ENCODE measurements around the gene RGS16. TPM values are rescaled to one million over a fixed set of nuclear protein-coding genes. Genes with fewer than 3 reads are reported as not detected.

The RGS16 gene
- total and polyA plus RNA-seq, 4 experiments from 2014 or later: 1.3 to 3.7 (median 2.1) TPM

GRCh38 chr1:182570611-182570970 lies 33.6 kb downstream of the RGS16 start:
- Mint-ChIP-seq H3K4me1 (no peaks in the 10 kb centered on the region), H3K36me3 (peaks cover 30 to 31% of the 10 kb centered on the region in 2 donors)
- POLR2A ChIA-PET (ENCODE audit: partially characterized antibody): no interaction called here

GRCh38 chr1:182569939-182570610 lies 34.1 kb downstream of the RGS16 start:
- ChIA-PET CTCF (ENCODE audit: partially characterized antibody) (no interaction called here), POLR2A (ENCODE audit: partially characterized antibody) (no interaction called here)
- H3K9me3 Mint-ChIP-seq: no peaks in the 10 kb centered on the region
- intact Hi-C loops (cut with micrococcal nuclease): no loop called here
- peaks cover 11% of the 10 kb centered on the region for H3K36me3 ChIP-seq (ENCODE audit: insufficient read depth, low read length)
- H3K27ac Mint-ChIP-seq: no peak overlapping the region
- H3K27me3 ChIP-seq (ENCODE audit: insufficient read depth, low read length): no peaks in the 10 kb centered on the region
- H3K9me3 ChIP-seq (ENCODE audit: control insufficient read depth in 1 of 2, low read length in 2 of 2): no peaks in the 10 kb centered on the region
- peaks cover 25% of the 10 kb centered on the region in 2 donors for H3K36me3 Mint-ChIP-seq
- H3K27me3 Mint-ChIP-seq: no peaks in the 10 kb centered on the region
- no peaks in the 10 kb centered on the region for H3K4me1 Mint-ChIP-seq
- no peak overlapping the region for H3K4me3 ChIP-seq (ENCODE audit: low read length in 2 of 2)
- H3K4me3 Mint-ChIP-seq: no peak overlapping the region
- no peak for DNase-seq
- H3K27ac ChIP-seq (ENCODE audit: low read depth, low read length): no peak overlapping the region
- H3K4me1 ChIP-seq (ENCODE audit: insufficient read depth, low read length): no peaks in the 10 kb centered on the region

More at GRCh38 chr1:182570611-182570970, 33.6 kb downstream of the RGS16 start:
- no peaks in the 10 kb centered on the region for H3K27me3 Mint-ChIP-seq
- peaks cover 16% of the 10 kb centered on the region for H3K36me3 ChIP-seq (ENCODE audit: insufficient read depth, low read length)
- no peaks in the 10 kb centered on the region for H3K9me3 ChIP-seq (ENCODE audit: control insufficient read depth in 1 of 2, low read length in 2 of 2)
- intact Hi-C loops (cut with micrococcal nuclease): no loop called here
- CTCF ChIA-PET (ENCODE audit: partially characterized antibody): no interaction called here
- no peaks in the 10 kb centered on the region for H3K9me3 Mint-ChIP-seq
- H3K4me3 Mint-ChIP-seq: no peak overlapping the region
- H3K27ac Mint-ChIP-seq: no peak overlapping the region
- H3K4me1 ChIP-seq (ENCODE audit: insufficient read depth, low read length): no peaks in the 10 kb centered on the region
- H3K27me3 ChIP-seq (ENCODE audit: insufficient read depth, low read length): no peaks in the 10 kb centered on the region
- no peak overlapping the region for H3K27ac ChIP-seq (ENCODE audit: low read depth, low read length)
- H3K4me3 ChIP-seq (ENCODE audit: low read length in 2 of 2): no peak overlapping the region
- DNase-seq: no peak

- H3K27ac ChIP-seq (ENCODE audit: low read depth, low read length): no peak overlapping the region
- POLR2A ChIA-PET (ENCODE audit: partially characterized antibody): interaction anchor here (0.5 kb wide), 1 partner anchor 316 kb away, joined by 4 read pairs; no protein-coding TSS in a partner anchor
- intact Hi-C loops (cut with micrococcal nuclease): no loop called here
- Mint-ChIP-seq H3K4me3 (no peak overlapping the region), H3K4me1 (no peaks in the 10 kb centered on the region), H3K36me3 (peaks cover 14 to 16% of the 10 kb centered on the region in 2 donors), H3K27me3 (no peaks in the 10 kb centered on the region), H3K27ac (no peak overlapping the region), H3K9me3 (no peaks in the 10 kb centered on the region)
- CTCF ChIA-PET (ENCODE audit: partially characterized antibody): no interaction called here
- no peak for DNase-seq
- no peaks in the 10 kb centered on the region for H3K9me3 ChIP-seq (ENCODE audit: control insufficient read depth in 1 of 2, low read length in 2 of 2)
- H3K36me3 ChIP-seq (ENCODE audit: insufficient read depth, low read length): no peaks in the 10 kb centered on the region
- no peak overlapping the region for H3K4me3 ChIP-seq (ENCODE audit: low read length in 2 of 2)
- H3K27me3 ChIP-seq (ENCODE audit: insufficient read depth, low read length): no peaks in the 10 kb centered on the region
- no peaks in the 10 kb centered on the region for H3K4me1 ChIP-seq (ENCODE audit: insufficient read depth, low read length)
These were observed 35.4 kb downstream of the RGS16 start for GRCh38 chr1:182568647-182569284.

- Histone ChIP-seq H3K36me3 (ENCODE audit: insufficient read depth, low read length) (no peaks in the 10 kb centered on the region), H3K9me3 (ENCODE audit: control insufficient read depth in 1 of 2, low read length in 2 of 2) (no peaks in the 10 kb centered on the region), H3K27ac (ENCODE audit: low read depth, low read length) (no peak overlapping the region), H3K27me3 (ENCODE audit: insufficient read depth, low read length) (no peaks in the 10 kb centered on the region), H3K4me1 (ENCODE audit: insufficient read depth, low read length) (no peaks in the 10 kb centered on the region), H3K4me3 (ENCODE audit: low read length in 2 of 2) (no peak overlapping the region)
- H3K4me3 Mint-ChIP-seq: no peak overlapping the region
- no peak overlapping the region for H3K27ac Mint-ChIP-seq
- DNase-seq: no peak
- no peaks in the 10 kb centered on the region for H3K27me3 Mint-ChIP-seq
- no peaks in the 10 kb centered on the region for H3K9me3 Mint-ChIP-seq
- CTCF ChIA-PET (ENCODE audit: partially characterized antibody): no interaction called here
- POLR2A ChIA-PET (ENCODE audit: partially characterized antibody): no interaction called here
- H3K36me3 Mint-ChIP-seq: peaks cover 3 to 4% of the 10 kb centered on the region in 2 donors
- intact Hi-C loops (cut with micrococcal nuclease): no loop called here
- H3K4me1 Mint-ChIP-seq: no peaks in the 10 kb centered on the region
These were observed 36.6 kb downstream of the RGS16 start for GRCh38 chr1:182567629-182568028.

GRCh38 chr1:182565537-182565936 lies 38.7 kb downstream of the RGS16 start:
- H3K36me3 ChIP-seq (ENCODE audit: insufficient read depth, low read length): no peaks in the 10 kb centered on the region
- intact Hi-C loops (cut with micrococcal nuclease): no loop called here
- no peaks in the 10 kb centered on the region for H3K27me3 Mint-ChIP-seq
- no peak for DNase-seq
- H3K9me3 Mint-ChIP-seq: no peaks in the 10 kb centered on the region
- no peak overlapping the region for H3K27ac Mint-ChIP-seq
- no peak overlapping the region for H3K4me3 ChIP-seq (ENCODE audit: low read length in 2 of 2)
- no peaks in the 10 kb centered on the region for H3K36me3 Mint-ChIP-seq
- no peak overlapping the region for H3K4me3 Mint-ChIP-seq
- CTCF ChIA-PET (ENCODE audit: partially characterized antibody): no interaction called here
- H3K27me3 ChIP-seq (ENCODE audit: insufficient read depth, low read length): no peaks in the 10 kb centered on the region
- no peak overlapping the region for H3K27ac ChIP-seq (ENCODE audit: low read depth, low read length)
- H3K9me3 ChIP-seq (ENCODE audit: control insufficient read depth in 1 of 2, low read length in 2 of 2): no peaks in the 10 kb centered on the region
- no peaks in the 10 kb centered on the region for H3K4me1 ChIP-seq (ENCODE audit: insufficient read depth, low read length)
- POLR2A ChIA-PET (ENCODE audit: partially characterized antibody): no interaction called here
- H3K4me1 Mint-ChIP-seq: no peaks in the 10 kb centered on the region

GRCh38 chr1:182564406-182565004 lies 39.7 kb downstream of the RGS16 start:
- POLR2A ChIA-PET (ENCODE audit: partially characterized antibody): no interaction called here
- Mint-ChIP-seq H3K36me3 (no peaks in the 10 kb centered on the region), H3K27ac (no peak overlapping the region), H3K27me3 (no peaks in the 10 kb centered on the region), H3K4me1 (no peaks in the 10 kb centered on the region), H3K9me3 (no peaks in the 10 kb centered on the region), H3K4me3 (no peak overlapping the region)
- Histone ChIP-seq H3K27me3 (ENCODE audit: insufficient read depth, low read length) (no peaks in the 10 kb centered on the region), H3K27ac (ENCODE audit: low read depth, low read length) (no peak overlapping the region), H3K4me1 (ENCODE audit: insufficient read depth, low read length) (no peaks in the 10 kb centered on the region), H3K4me3 (ENCODE audit: low read length in 2 of 2) (no peak overlapping the region), H3K36me3 (ENCODE audit: insufficient read depth, low read length) (no peaks in the 10 kb centered on the region), H3K9me3 (ENCODE audit: control insufficient read depth in 1 of 2, low read length in 2 of 2) (no peaks in the 10 kb centered on the region)
- intact Hi-C loops (cut with micrococcal nuclease): no loop called here
- CTCF ChIA-PET (ENCODE audit: partially characterized antibody): no interaction called here
- no peak for DNase-seq

- Histone ChIP-seq H3K27ac (ENCODE audit: low read depth, low read length) (no peak overlapping the region), H3K4me1 (ENCODE audit: insufficient read depth, low read length) (no peaks in the 10 kb centered on the region), H3K9me3 (ENCODE audit: control insufficient read depth in 1 of 2, low read length in 2 of 2) (no peaks in the 10 kb centered on the region), H3K27me3 (ENCODE audit: insufficient read depth, low read length) (no peaks in the 10 kb centered on the region), H3K4me3 (ENCODE audit: low read length in 2 of 2) (no peak overlapping the region), H3K36me3 (ENCODE audit: insufficient read depth, low read length) (no peaks in the 10 kb centered on the region)
- POLR2A ChIA-PET (ENCODE audit: partially characterized antibody): no interaction called here
- Mint-ChIP-seq H3K27ac (no peak overlapping the region), H3K36me3 (no peaks in the 10 kb centered on the region), H3K27me3 (peaks cover 0 to 2% of the 10 kb centered on the region in 2 donors), H3K4me1 (no peaks in the 10 kb centered on the region), H3K4me3 (no peak overlapping the region), H3K9me3 (no peaks in the 10 kb centered on the region)
- intact Hi-C loops (cut with micrococcal nuclease): no loop called here
- CTCF ChIA-PET (ENCODE audit: partially characterized antibody): no interaction called here
- DNase-seq: no peak
These were observed 41.1 kb downstream of the RGS16 start for GRCh38 chr1:182563095-182563494.

Data from CD4-positive, alpha-beta memory T cell (primary cell).